ENCODE measurements around the gene SORBS2.

SORBS2 gene

DNA sequence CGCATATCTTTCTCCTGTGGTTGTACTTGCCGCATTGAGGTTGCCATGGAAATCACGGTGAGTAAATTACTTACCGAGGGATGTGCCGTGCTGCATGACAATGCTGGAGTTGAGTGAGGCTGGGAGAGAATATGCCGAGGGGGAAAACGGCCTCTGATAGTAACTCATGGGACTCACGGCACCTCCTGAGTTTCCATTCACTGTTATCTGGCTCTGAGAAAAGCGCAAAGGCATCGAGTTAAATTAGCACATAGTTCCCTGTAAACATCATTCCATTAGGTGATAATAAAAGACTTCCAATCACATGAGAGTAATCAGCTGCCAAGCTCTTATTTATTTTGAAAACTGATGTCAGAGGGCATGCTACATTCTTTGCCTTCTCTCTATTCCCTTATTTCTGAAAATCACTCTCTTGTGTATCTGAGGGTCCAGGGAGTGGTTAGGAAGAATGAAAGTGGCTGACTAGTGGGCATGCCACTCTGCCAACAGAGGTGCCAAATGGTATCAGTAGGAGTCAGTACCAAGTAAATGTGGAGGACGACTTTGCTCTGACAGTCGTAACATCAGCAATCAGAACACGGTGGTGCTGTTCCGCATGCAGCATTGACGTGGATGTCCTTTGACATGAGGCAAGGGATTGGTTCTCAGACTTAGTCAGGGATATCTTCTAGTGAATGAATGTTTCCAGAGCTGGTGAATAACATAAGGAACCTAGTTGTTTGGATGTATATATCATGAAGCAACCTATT lies 149.8 kb downstream of the SORBS2 start:
- H3K27ac ChIP-seq (ENCODE audit: low read depth, low read length) = no peak overlapping the region

GRCh38 chr4:185660340-185660739 lies 151.7 kb downstream of the SORBS2 start:
- peaks cover 17% of the 10 kb centered on the region for H3K4me1 ChIP-seq (ENCODE audit: insufficient read depth, low read length)
- H3K9me3 ChIP-seq (ENCODE audit: low read length) = no peaks in the 10 kb centered on the region
- H3K4me3 ChIP-seq (ENCODE audit: low read depth in 1 of 2, low read length in 2 of 2) = no peak overlapping the region
- H3K27ac ChIP-seq (ENCODE audit: low read depth, low read length) = no peak overlapping the region
- peaks cover 12% of the 10 kb centered on the region for H3K36me3 ChIP-seq (ENCODE audit: insufficient read depth, low read length)
- no peaks in the 10 kb centered on the region for H3K27me3 ChIP-seq (ENCODE audit: control insufficient read depth in 1 of 2, insufficient read depth in 2 of 2, low read length in 2 of 2)
- H3K9ac ChIP-seq (ENCODE audit: low read length) = no peak overlapping the region

More for the DNA sequence above, 149.8 kb downstream of the SORBS2 start:
- Histone ChIP-seq H3K4me1 (ENCODE audit: insufficient read depth, low read length) (peaks cover 13% of the 10 kb centered on the region), H3K27me3 (ENCODE audit: control insufficient read depth in 1 of 2, insufficient read depth in 2 of 2, low read length in 2 of 2) (no peaks in the 10 kb centered on the region), H3K4me3 (ENCODE audit: low read depth in 1 of 2, low read length in 2 of 2) (no peak overlapping the region), H3K36me3 (ENCODE audit: insufficient read depth, low read length) (peaks cover 21% of the 10 kb centered on the region), H3K9ac (ENCODE audit: low read length) (no peak overlapping the region), H3K9me3 (ENCODE audit: low read length) (no peaks in the 10 kb centered on the region)

- peak overlapping the region; percentile 73 for H3K27ac ChIP-seq (ENCODE audit: low read depth, low read length)
- peaks cover 19% of the 10 kb centered on the region for H3K4me1 ChIP-seq (ENCODE audit: insufficient read depth, low read length)
- peak overlapping the region in 1 of 2 donors; percentile 78 for H3K4me3 ChIP-seq (ENCODE audit: low read depth in 1 of 2, low read length in 2 of 2)
- peaks cover 12% of the 10 kb centered on the region for H3K36me3 ChIP-seq (ENCODE audit: insufficient read depth, low read length)
- peak overlapping the region; percentile 4 for H3K9ac ChIP-seq (ENCODE audit: low read length)
- H3K9me3 ChIP-seq (ENCODE audit: low read length) = no peaks in the 10 kb centered on the region
- H3K27me3 ChIP-seq (ENCODE audit: control insufficient read depth in 1 of 2, insufficient read depth in 2 of 2, low read length in 2 of 2) = no peaks in the 10 kb centered on the region
Measured at GRCh38 chr4:185657699-185658098, 154.3 kb downstream of the SORBS2 start.

DNA sequence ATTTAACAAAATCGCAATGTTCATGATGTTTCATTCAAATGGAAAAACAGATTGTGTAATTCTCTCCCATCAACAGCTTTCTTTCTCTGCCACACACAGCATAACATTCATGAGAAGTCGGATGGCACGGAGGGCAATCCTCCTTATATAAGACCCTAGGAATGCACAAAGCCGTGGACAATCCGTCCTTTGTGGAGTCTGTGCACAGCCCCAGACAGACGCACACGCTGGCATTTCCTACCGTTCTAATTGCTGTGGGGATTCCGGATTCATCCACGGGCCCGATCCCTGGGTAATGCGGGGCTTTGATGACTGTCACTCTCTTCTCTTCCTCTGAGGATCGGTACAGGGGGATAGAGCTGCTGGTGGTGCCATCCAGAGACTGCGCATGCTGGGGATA lies 154.8 kb downstream of the SORBS2 start:
- peak overlapping the region; percentile 90 for H3K9ac ChIP-seq (ENCODE audit: low read length)
- H3K36me3 ChIP-seq (ENCODE audit: insufficient read depth, low read length) = peaks cover 16% of the 10 kb centered on the region
- H3K9me3 ChIP-seq (ENCODE audit: low read length) = no peaks in the 10 kb centered on the region
- H3K4me3 ChIP-seq (ENCODE audit: low read depth in 1 of 2, low read length in 2 of 2) = peak overlapping the region in 1 of 2 donors; percentile 78
- peaks cover 24% of the 10 kb centered on the region for H3K4me1 ChIP-seq (ENCODE audit: insufficient read depth, low read length)
- H3K27ac ChIP-seq (ENCODE audit: low read depth, low read length) = peak overlapping the region; percentile 73
- no peaks in the 10 kb centered on the region for H3K27me3 ChIP-seq (ENCODE audit: control insufficient read depth in 1 of 2, insufficient read depth in 2 of 2, low read length in 2 of 2)

- H3K9me3 ChIP-seq (ENCODE audit: low read length) = no peaks in the 10 kb centered on the region
- peak overlapping the region; percentile 40 to 78 for H3K4me3 ChIP-seq (ENCODE audit: low read depth in 1 of 2, low read length in 2 of 2)
- peaks cover 16% of the 10 kb centered on the region for H3K36me3 ChIP-seq (ENCODE audit: insufficient read depth, low read length)
- H3K9ac ChIP-seq (ENCODE audit: low read length) = peak overlapping the region; percentile 90
- peaks cover 30% of the 10 kb centered on the region for H3K4me1 ChIP-seq (ENCODE audit: insufficient read depth, low read length)
- no peaks in the 10 kb centered on the region for H3K27me3 ChIP-seq (ENCODE audit: control insufficient read depth in 1 of 2, insufficient read depth in 2 of 2, low read length in 2 of 2)
- H3K27ac ChIP-seq (ENCODE audit: low read depth, low read length) = peak overlapping the region; percentile 73
Measured at GRCh38 chr4:185656467-185656931, 155.5 kb downstream of the SORBS2 start.

GRCh38 chr4:185654965-185655554 lies 156.9 kb downstream of the SORBS2 start:
- H3K36me3 ChIP-seq (ENCODE audit: insufficient read depth, low read length) = peaks cover 24% of the 10 kb centered on the region
- H3K4me3 ChIP-seq (ENCODE audit: low read depth in 1 of 2, low read length in 2 of 2) = peak overlapping the region; percentile 40 to 78
- no peaks in the 10 kb centered on the region for H3K27me3 ChIP-seq (ENCODE audit: control insufficient read depth in 1 of 2, insufficient read depth in 2 of 2, low read length in 2 of 2)
- H3K9me3 ChIP-seq (ENCODE audit: low read length) = no peaks in the 10 kb centered on the region
- H3K4me1 ChIP-seq (ENCODE audit: insufficient read depth, low read length) = peaks cover 38% of the 10 kb centered on the region
- peak overlapping the region; percentile 73 for H3K27ac ChIP-seq (ENCODE audit: low read depth, low read length)
- peak overlapping the region; percentile 90 for H3K9ac ChIP-seq (ENCODE audit: low read length)

GRCh38 chr4:185654311-185654710 lies 157.7 kb downstream of the SORBS2 start:
- Histone ChIP-seq H3K9me3 (ENCODE audit: low read length) (no peaks in the 10 kb centered on the region), H3K4me1 (ENCODE audit: insufficient read depth, low read length) (peaks cover 41% of the 10 kb centered on the region), H3K27me3 (ENCODE audit: control insufficient read depth in 1 of 2, insufficient read depth in 2 of 2, low read length in 2 of 2) (no peaks in the 10 kb centered on the region), H3K4me3 (ENCODE audit: low read depth in 1 of 2, low read length in 2 of 2) (peak overlapping the region in 1 of 2 donors; percentile 78), H3K27ac (ENCODE audit: low read depth, low read length) (peak overlapping the region; percentile 70), H3K36me3 (ENCODE audit: insufficient read depth, low read length) (peaks cover 27% of the 10 kb centered on the region), H3K9ac (ENCODE audit: low read length) (peak overlapping the region; percentile 90)

DNA sequence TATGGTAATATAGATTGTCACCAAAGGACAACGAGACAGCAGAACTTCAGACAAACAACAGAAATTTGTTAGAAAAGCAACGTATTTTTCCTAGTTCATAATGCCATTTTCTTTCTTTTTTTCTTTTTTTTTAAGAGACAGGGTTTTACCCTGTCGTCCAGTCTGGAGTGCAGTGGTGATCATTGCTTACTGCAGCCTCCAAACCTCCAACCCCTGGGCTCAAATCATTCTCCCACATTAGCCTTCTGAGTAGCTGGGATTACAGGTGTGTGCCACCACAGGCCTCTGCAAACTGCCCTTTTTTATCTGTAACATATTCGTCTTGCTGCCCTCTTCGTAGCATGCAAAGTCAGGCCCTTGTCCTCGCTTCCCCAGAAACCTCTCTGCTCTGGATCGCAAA lies 160.1 kb downstream of the SORBS2 start:
- Histone ChIP-seq H3K9ac (ENCODE audit: low read length) (peak overlapping the region; percentile 12), H3K36me3 (ENCODE audit: insufficient read depth, low read length) (peaks cover 41% of the 10 kb centered on the region), H3K4me3 (ENCODE audit: low read depth in 1 of 2, low read length in 2 of 2) (peak overlapping the region in 1 of 2 donors; percentile 78), H3K27ac (ENCODE audit: low read depth, low read length) (peak overlapping the region; percentile 54), H3K4me1 (ENCODE audit: insufficient read depth, low read length) (peaks cover 35% of the 10 kb centered on the region), H3K9me3 (ENCODE audit: low read length) (no peaks in the 10 kb centered on the region), H3K27me3 (ENCODE audit: control insufficient read depth in 1 of 2, insufficient read depth in 2 of 2, low read length in 2 of 2) (no peaks in the 10 kb centered on the region)

GRCh38 chr4:185651137-185651677 lies 160.8 kb downstream of the SORBS2 start:
- H3K27ac ChIP-seq (ENCODE audit: low read depth, low read length) = peak overlapping the region; percentile 54
- no peak overlapping the region for H3K4me3 ChIP-seq (ENCODE audit: low read depth in 1 of 2, low read length in 2 of 2)
- no peaks in the 10 kb centered on the region for H3K27me3 ChIP-seq (ENCODE audit: control insufficient read depth in 1 of 2, insufficient read depth in 2 of 2, low read length in 2 of 2)
- H3K4me1 ChIP-seq (ENCODE audit: insufficient read depth, low read length) = peaks cover 35% of the 10 kb centered on the region
- no peaks in the 10 kb centered on the region for H3K9me3 ChIP-seq (ENCODE audit: low read length)
- no peak overlapping the region for H3K9ac ChIP-seq (ENCODE audit: low read length)
- peaks cover 42% of the 10 kb centered on the region for H3K36me3 ChIP-seq (ENCODE audit: insufficient read depth, low read length)

DNA sequence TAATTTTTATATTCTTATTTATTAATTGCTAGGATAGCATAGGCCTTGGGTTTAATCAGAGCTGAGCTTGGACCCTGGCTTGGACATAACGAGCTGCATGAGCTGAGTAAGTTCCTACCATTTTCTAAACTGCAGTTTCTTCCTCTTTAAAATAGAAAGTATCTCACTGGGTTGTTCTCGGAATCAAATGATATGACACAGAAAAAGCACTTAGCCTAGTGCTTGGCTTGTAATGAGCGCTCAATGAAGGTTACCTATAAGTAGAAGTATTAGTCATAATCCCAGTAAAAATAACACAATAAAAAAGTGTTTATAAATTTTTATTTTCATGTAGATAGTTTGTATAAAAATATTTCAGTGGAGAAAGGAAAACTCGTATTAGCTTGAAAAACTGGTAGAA lies 163.4 kb downstream of the SORBS2 start:
- no peaks in the 10 kb centered on the region for H3K9me3 ChIP-seq (ENCODE audit: low read length)
- no peak overlapping the region for H3K4me3 ChIP-seq (ENCODE audit: low read depth in 1 of 2, low read length in 2 of 2)
- H3K4me1 ChIP-seq (ENCODE audit: insufficient read depth, low read length) = peaks cover 35% of the 10 kb centered on the region
- H3K27me3 ChIP-seq (ENCODE audit: control insufficient read depth in 1 of 2, insufficient read depth in 2 of 2, low read length in 2 of 2) = no peaks in the 10 kb centered on the region
- no peak overlapping the region for H3K27ac ChIP-seq (ENCODE audit: low read depth, low read length)
- no peak overlapping the region for H3K9ac ChIP-seq (ENCODE audit: low read length)
- H3K36me3 ChIP-seq (ENCODE audit: insufficient read depth, low read length) = peaks cover 62% of the 10 kb centered on the region

- H3K9me3 ChIP-seq (ENCODE audit: low read length) = no peaks in the 10 kb centered on the region
- peaks cover 47% of the 10 kb centered on the region for H3K36me3 ChIP-seq (ENCODE audit: insufficient read depth, low read length)
- H3K9ac ChIP-seq (ENCODE audit: low read length) = no peak overlapping the region
- H3K27ac ChIP-seq (ENCODE audit: low read depth, low read length) = no peak overlapping the region
- peaks cover 22% of the 10 kb centered on the region for H3K4me1 ChIP-seq (ENCODE audit: insufficient read depth, low read length)
- H3K27me3 ChIP-seq (ENCODE audit: control insufficient read depth in 1 of 2, insufficient read depth in 2 of 2, low read length in 2 of 2) = no peaks in the 10 kb centered on the region
- H3K4me3 ChIP-seq (ENCODE audit: low read depth in 1 of 2, low read length in 2 of 2) = no peak overlapping the region
Measured at GRCh38 chr4:185645403-185645802, 166.6 kb downstream of the SORBS2 start.

All from muscle layer of colon (tissue), 2 donors.